Measurements from ENCODE around the gene COL6A5. TPM values are rescaled to one million over a fixed set of nuclear protein-coding genes. Genes with fewer than 3 reads are reported as not detected.
"Not testable (repeated sequence)": the region's sequence is repeated elsewhere in the genome, so short reads cannot be mapped to it uniquely, and the experiment has no call there.

COL6A5 gene
- total RNA-seq, 1 experiment from 2014 or later, result not detected

- in situ Hi-C loops (cut with HindIII; ENCODE audit: low pct_unique_long_range_greater_than_20kb, low sequenced_read_pairs), result no loop called here
Measured at GRCh38 chr3:130383424-130383823, 38.0 kb downstream of the COL6A5 start.

GRCh38 chr3:130384476-130385025 lies 39.1 kb downstream of the COL6A5 start:
- in situ Hi-C loops (cut with HindIII; ENCODE audit: low pct_unique_long_range_greater_than_20kb, low sequenced_read_pairs), result no loop called here
- no peak for DNase-seq (ENCODE audit: low read depth)

More at GRCh38 chr3:130383424-130383823, 38.0 kb downstream of the COL6A5 start:
- no peak for DNase-seq (ENCODE audit: low read depth)

- peak; percentile 24 for DNase-seq (ENCODE audit: low read depth)
- in situ Hi-C loops (cut with HindIII; ENCODE audit: low pct_unique_long_range_greater_than_20kb, low sequenced_read_pairs), result no loop called here
Measured at GRCh38 chr3:130386604-130387263, 41.3 kb downstream of the COL6A5 start.

- DNase-seq (ENCODE audit: low read depth), result no peak
- in situ Hi-C loops (cut with HindIII; ENCODE audit: low pct_unique_long_range_greater_than_20kb, low sequenced_read_pairs), result no loop called here
Measured at GRCh38 chr3:130389743-130390478, 44.4 kb downstream of the COL6A5 start.

GRCh38 chr3:130392266-130392665 lies 46.8 kb downstream of the COL6A5 start:
- in situ Hi-C loops (cut with HindIII; ENCODE audit: low pct_unique_long_range_greater_than_20kb, low sequenced_read_pairs), result no loop called here
- no peak for DNase-seq (ENCODE audit: low read depth)

GRCh38 chr3:130393594-130393993 lies 48.1 kb downstream of the COL6A5 start:
- in situ Hi-C loops (cut with HindIII; ENCODE audit: low pct_unique_long_range_greater_than_20kb, low sequenced_read_pairs), result no loop called here
- DNase-seq (ENCODE audit: low read depth), result no peak

- in situ Hi-C loops (cut with HindIII; ENCODE audit: low pct_unique_long_range_greater_than_20kb, low sequenced_read_pairs), result no loop called here
- DNase-seq (ENCODE audit: low read depth), result no peak
Measured at GRCh38 chr3:130395331-130395730, 49.9 kb downstream of the COL6A5 start.

GRCh38 chr3:130395916-130396315 lies 50.4 kb downstream of the COL6A5 start:
- peak; percentile 66 for DNase-seq (ENCODE audit: low read depth)
- in situ Hi-C loops (cut with HindIII; ENCODE audit: low pct_unique_long_range_greater_than_20kb, low sequenced_read_pairs), result no loop called here

GRCh38 chr3:130404401-130404800 lies 58.9 kb downstream of the COL6A5 start:
- in situ Hi-C loops (cut with HindIII; ENCODE audit: low pct_unique_long_range_greater_than_20kb, low sequenced_read_pairs), result no loop called here
- no peak for DNase-seq (ENCODE audit: low read depth)

GRCh38 chr3:130405956-130406355 lies 60.5 kb downstream of the COL6A5 start:
- in situ Hi-C loops (cut with HindIII; ENCODE audit: low pct_unique_long_range_greater_than_20kb, low sequenced_read_pairs), result no loop called here

GRCh38 chr3:130408253-130408652 lies 62.8 kb downstream of the COL6A5 start:
- DNase-seq (ENCODE audit: low read depth); in situ Hi-C loops (cut with HindIII; ENCODE audit: low pct_unique_long_range_greater_than_20kb, low sequenced_read_pairs): not testable (repeated sequence)

More at GRCh38 chr3:130405956-130406355, 60.5 kb downstream of the COL6A5 start:
- no peak for DNase-seq (ENCODE audit: low read depth)

- in situ Hi-C loops (cut with HindIII; ENCODE audit: low pct_unique_long_range_greater_than_20kb, low sequenced_read_pairs), result no loop called here
Measured at GRCh38 chr3:130411320-130411719, 65.8 kb downstream of the COL6A5 start.

GRCh38 chr3:130412991-130413560 lies 67.6 kb downstream of the COL6A5 start:
- no peak for DNase-seq (ENCODE audit: low read depth)
- in situ Hi-C loops (cut with HindIII; ENCODE audit: low pct_unique_long_range_greater_than_20kb, low sequenced_read_pairs), result no loop called here

More at GRCh38 chr3:130411320-130411719, 65.8 kb downstream of the COL6A5 start:
- no peak for DNase-seq (ENCODE audit: low read depth)

- DNase-seq (ENCODE audit: low read depth), result no peak
- in situ Hi-C loops (cut with HindIII; ENCODE audit: low pct_unique_long_range_greater_than_20kb, low sequenced_read_pairs), result no loop called here
Measured at GRCh38 chr3:130414457-130414856, 69.0 kb downstream of the COL6A5 start.

- no peak for DNase-seq (ENCODE audit: low read depth)
- in situ Hi-C loops (cut with HindIII; ENCODE audit: low pct_unique_long_range_greater_than_20kb, low sequenced_read_pairs), result no loop called here
Measured at GRCh38 chr3:130420466-130420865, 75.0 kb downstream of the COL6A5 start.

GRCh38 chr3:130423064-130423463 lies 77.6 kb downstream of the COL6A5 start:
- DNase-seq (ENCODE audit: low read depth), result no peak
- in situ Hi-C loops (cut with HindIII; ENCODE audit: low pct_unique_long_range_greater_than_20kb, low sequenced_read_pairs), result no loop called here

GRCh38 chr3:130424837-130425236 lies 79.4 kb downstream of the COL6A5 start:
- no peak for DNase-seq (ENCODE audit: low read depth)
- in situ Hi-C loops (cut with HindIII; ENCODE audit: low pct_unique_long_range_greater_than_20kb, low sequenced_read_pairs), result no loop called here

GRCh38 chr3:130425484-130425883 lies 80.0 kb downstream of the COL6A5 start:
- in situ Hi-C loops (cut with HindIII; ENCODE audit: low pct_unique_long_range_greater_than_20kb, low sequenced_read_pairs), result no loop called here
- DNase-seq (ENCODE audit: low read depth), result peak; percentile 31

GRCh38 chr3:130426206-130426605 lies 80.7 kb downstream of the COL6A5 start:
- no peak for DNase-seq (ENCODE audit: low read depth)
- in situ Hi-C loops (cut with HindIII; ENCODE audit: low pct_unique_long_range_greater_than_20kb, low sequenced_read_pairs), result no loop called here
